ENCODE data around the gene TRAPPC6A.

The TRAPPC6A gene

DNA sequence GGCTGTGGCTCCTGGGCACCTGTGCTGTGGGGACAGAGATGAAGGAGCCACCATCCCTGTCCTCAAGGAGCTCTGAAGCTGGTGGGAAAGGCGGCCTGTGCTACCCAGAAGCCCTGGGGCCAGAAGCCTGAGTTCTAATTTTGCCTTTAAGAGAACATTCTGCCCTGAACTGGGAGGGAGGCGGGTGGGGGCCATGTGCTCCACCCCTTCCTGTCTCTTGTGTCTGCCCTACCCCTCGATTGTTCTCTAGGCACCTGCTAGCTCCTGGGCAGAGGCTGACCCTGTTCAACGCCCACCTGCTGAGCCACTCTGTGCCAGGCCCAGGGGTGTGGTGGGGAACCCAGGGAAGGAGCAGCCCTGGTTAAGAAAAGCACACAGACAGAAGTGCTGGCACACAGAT is 5.9 kb downstream of the TRAPPC6A start:
- no peak overlapping the region for H3K9ac ChIP-seq (ENCODE audit: low read length)

DNA sequence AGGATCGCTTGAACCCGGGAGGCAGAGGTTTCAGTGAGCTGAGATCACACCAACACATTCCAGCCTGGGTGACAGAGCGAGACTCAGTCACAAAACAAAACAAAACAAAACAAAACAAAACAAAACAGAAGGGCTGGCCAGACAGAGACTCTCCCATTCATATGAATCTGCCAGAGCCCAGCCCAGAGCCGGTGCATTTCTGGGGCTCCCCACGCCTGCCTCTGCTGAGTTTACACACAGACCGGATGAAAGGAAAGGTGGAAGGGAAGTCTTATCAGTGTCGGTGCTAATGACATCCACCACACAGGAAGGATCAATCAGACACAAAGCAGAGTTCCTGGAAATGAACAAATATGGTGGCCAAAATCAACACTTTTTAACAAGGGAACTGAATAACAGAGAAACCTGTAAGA is 6.8 kb downstream of the TRAPPC6A start:
- Histone ChIP-seq H3K9me2 (ENCODE audit: low read depth, low read length) (no peaks in the 10 kb centered on the region), H3K4me2 (ENCODE audit: low read length) (no peak overlapping the region), H3K9me3 (ENCODE audit: low read length) (no peaks in the 10 kb centered on the region), H3F3A (ENCODE audit: insufficient read depth, low read length) (no peaks in the 10 kb centered on the region), H3K4me1 (ENCODE audit: insufficient read depth, low read length, severe bottlenecking) (no peaks in the 10 kb centered on the region), H2AFZ (ENCODE audit: low read length) (no peak overlapping the region), H4K20me1 (ENCODE audit: insufficient read depth, low read length) (no peaks in the 10 kb centered on the region), H3K79me2 (ENCODE audit: insufficient read depth, low read length) (no peaks in the 10 kb centered on the region), H3K4me3 (ENCODE audit: low read depth, low read length, poor library complexity, severe bottlenecking) (no peak overlapping the region), H3K9ac (ENCODE audit: low read length) (no peak overlapping the region), H3K27ac (ENCODE audit: low read depth, low read length, poor library complexity, severe bottlenecking) (no peak overlapping the region), H3K27me3 (ENCODE audit: insufficient read depth, low read length) (no peaks in the 10 kb centered on the region), H3K36me3 (ENCODE audit: insufficient read depth, low read length) (no peaks in the 10 kb centered on the region)
- TF ChIP-seq, protein P1, sequence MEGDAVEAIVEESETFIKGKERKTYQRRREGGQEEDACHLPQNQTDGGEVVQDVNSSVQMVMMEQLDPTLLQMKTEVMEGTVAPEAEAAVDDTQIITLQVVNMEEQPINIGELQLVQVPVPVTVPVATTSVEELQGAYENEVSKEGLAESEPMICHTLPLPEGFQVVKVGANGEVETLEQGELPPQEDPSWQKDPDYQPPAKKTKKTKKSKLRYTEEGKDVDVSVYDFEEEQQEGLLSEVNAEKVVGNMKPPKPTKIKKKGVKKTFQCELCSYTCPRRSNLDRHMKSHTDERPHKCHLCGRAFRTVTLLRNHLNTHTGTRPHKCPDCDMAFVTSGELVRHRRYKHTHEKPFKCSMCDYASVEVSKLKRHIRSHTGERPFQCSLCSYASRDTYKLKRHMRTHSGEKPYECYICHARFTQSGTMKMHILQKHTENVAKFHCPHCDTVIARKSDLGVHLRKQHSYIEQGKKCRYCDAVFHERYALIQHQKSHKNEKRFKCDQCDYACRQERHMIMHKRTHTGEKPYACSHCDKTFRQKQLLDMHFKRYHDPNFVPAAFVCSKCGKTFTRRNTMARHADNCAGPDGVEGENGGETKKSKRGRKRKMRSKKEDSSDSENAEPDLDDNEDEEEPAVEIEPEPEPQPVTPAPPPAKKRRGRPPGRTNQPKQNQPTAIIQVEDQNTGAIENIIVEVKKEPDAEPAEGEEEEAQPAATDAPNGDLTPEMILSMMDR (IDR thresholded peaks at IDR 0.05; ENCODE audit: low read length): no peak
- TF ChIP-seq EZH2 (IDR thresholded peaks at IDR 0.05; ENCODE audit: borderline replicate concordance, low read length): no peak

More for the DNA sequence above, 5.9 kb downstream of the TRAPPC6A start:
- H3K27me3 ChIP-seq (ENCODE audit: insufficient read depth, low read length): no peaks in the 10 kb centered on the region
- TF ChIP-seq EZH2 (IDR thresholded peaks at IDR 0.05; ENCODE audit: borderline replicate concordance, low read length): no peak
- TF ChIP-seq, protein P1 (IDR thresholded peaks at IDR 0.05; ENCODE audit: low read length): no peak
- no peak overlapping the region for H3K4me2 ChIP-seq (ENCODE audit: low read length)
- H3F3A ChIP-seq (ENCODE audit: insufficient read depth, low read length): no peaks in the 10 kb centered on the region
- H3K4me3 ChIP-seq (ENCODE audit: low read depth, low read length, poor library complexity, severe bottlenecking): no peak overlapping the region
- H3K4me1 ChIP-seq (ENCODE audit: insufficient read depth, low read length, severe bottlenecking): peaks cover 4% of the 10 kb centered on the region
- H3K9me3 ChIP-seq (ENCODE audit: low read length): no peaks in the 10 kb centered on the region
- H3K9me2 ChIP-seq (ENCODE audit: low read depth, low read length): no peaks in the 10 kb centered on the region
- no peaks in the 10 kb centered on the region for H3K79me2 ChIP-seq (ENCODE audit: insufficient read depth, low read length)
- no peaks in the 10 kb centered on the region for H3K36me3 ChIP-seq (ENCODE audit: insufficient read depth, low read length)
- H3K27ac ChIP-seq (ENCODE audit: low read depth, low read length, poor library complexity, severe bottlenecking): no peak overlapping the region
- H2AFZ ChIP-seq (ENCODE audit: low read length): no peak overlapping the region
- H4K20me1 ChIP-seq (ENCODE audit: insufficient read depth, low read length): no peaks in the 10 kb centered on the region

- no peaks in the 10 kb centered on the region for H3K9me2 ChIP-seq (ENCODE audit: low read depth, low read length)
- H3K27me3 ChIP-seq (ENCODE audit: insufficient read depth, low read length): no peaks in the 10 kb centered on the region
- no peaks in the 10 kb centered on the region for H4K20me1 ChIP-seq (ENCODE audit: insufficient read depth, low read length)
- H3F3A ChIP-seq (ENCODE audit: insufficient read depth, low read length): no peaks in the 10 kb centered on the region
- H3K4me2 ChIP-seq (ENCODE audit: low read length): no peak overlapping the region
- no peaks in the 10 kb centered on the region for H3K79me2 ChIP-seq (ENCODE audit: insufficient read depth, low read length)
- H3K9ac ChIP-seq (ENCODE audit: low read length): no peak overlapping the region
- TF ChIP-seq EZH2 (IDR thresholded peaks at IDR 0.05; ENCODE audit: borderline replicate concordance, low read length): no peak
- TF ChIP-seq, protein P1 (IDR thresholded peaks at IDR 0.05; ENCODE audit: low read length): no peak
- no peaks in the 10 kb centered on the region for H3K9me3 ChIP-seq (ENCODE audit: low read length)
- no peak overlapping the region for H2AFZ ChIP-seq (ENCODE audit: low read length)
- H3K36me3 ChIP-seq (ENCODE audit: insufficient read depth, low read length): no peaks in the 10 kb centered on the region
- H3K4me1 ChIP-seq (ENCODE audit: insufficient read depth, low read length, severe bottlenecking): no peaks in the 10 kb centered on the region
- no peak overlapping the region for H3K4me3 ChIP-seq (ENCODE audit: low read depth, low read length, poor library complexity, severe bottlenecking)
- H3K27ac ChIP-seq (ENCODE audit: low read depth, low read length, poor library complexity, severe bottlenecking): no peak overlapping the region
These were observed 7.6 kb downstream of the TRAPPC6A start for GRCh38 chr19:45170146-45171106.

Data from OCI-LY1 (cell line).